LNCAP (cell line): Measurements from ENCODE around the gene SORCS2.

Source experiments
- TF ChIP-seq, protein P1 (sequence below): fragments of 450-650 bp; IDR thresholded peaks from 2 replicates; pipeline ENCODE4 v1.5.1; 2017; ENCODE audit warnings: mild to moderate bottlenecking

The SORCS2 gene

DNA sequence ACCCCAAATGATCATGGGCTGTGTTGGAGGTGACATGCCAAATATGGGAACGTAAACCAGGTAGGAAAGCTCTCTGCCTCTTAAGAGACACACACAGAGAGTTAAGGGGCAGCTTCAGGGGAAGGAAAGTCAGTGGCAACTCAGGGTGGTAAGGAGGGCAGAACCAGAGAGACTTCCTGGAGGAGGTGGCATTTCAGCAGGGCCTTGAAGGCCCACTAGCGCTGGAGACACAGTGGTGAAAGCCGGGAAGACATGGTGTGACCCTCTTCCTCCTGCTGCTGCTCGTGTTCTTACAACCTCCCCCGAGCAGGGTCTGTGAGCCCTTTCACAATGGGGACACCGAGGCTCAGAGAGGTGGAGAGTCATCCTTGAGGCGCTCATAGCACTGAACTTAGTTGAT is 68.2 kb downstream of the SORCS2 start:
- TF ChIP-seq, protein P1, sequence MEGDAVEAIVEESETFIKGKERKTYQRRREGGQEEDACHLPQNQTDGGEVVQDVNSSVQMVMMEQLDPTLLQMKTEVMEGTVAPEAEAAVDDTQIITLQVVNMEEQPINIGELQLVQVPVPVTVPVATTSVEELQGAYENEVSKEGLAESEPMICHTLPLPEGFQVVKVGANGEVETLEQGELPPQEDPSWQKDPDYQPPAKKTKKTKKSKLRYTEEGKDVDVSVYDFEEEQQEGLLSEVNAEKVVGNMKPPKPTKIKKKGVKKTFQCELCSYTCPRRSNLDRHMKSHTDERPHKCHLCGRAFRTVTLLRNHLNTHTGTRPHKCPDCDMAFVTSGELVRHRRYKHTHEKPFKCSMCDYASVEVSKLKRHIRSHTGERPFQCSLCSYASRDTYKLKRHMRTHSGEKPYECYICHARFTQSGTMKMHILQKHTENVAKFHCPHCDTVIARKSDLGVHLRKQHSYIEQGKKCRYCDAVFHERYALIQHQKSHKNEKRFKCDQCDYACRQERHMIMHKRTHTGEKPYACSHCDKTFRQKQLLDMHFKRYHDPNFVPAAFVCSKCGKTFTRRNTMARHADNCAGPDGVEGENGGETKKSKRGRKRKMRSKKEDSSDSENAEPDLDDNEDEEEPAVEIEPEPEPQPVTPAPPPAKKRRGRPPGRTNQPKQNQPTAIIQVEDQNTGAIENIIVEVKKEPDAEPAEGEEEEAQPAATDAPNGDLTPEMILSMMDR: no peak

DNA sequence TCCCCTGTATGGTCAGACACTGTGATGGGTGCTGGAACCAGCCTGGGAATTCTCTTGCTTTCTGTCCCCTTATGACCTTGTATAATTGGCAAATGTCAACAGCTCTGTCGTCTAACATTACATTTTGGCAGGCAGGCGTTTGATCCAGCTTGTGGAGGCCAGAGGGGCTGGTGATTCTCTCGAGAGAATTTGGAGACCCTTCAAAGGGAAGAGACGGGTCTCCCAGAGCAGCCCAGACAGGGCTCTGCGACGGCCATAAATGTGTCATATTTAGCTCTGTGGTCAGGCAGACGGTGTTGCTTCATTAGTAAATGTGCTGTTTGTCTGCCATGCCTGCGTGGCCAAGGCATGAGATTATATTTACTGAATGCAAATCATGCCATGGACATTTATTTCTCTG is 68.7 kb downstream of the SORCS2 start:
- TF ChIP-seq, protein P1: no peak

DNA sequence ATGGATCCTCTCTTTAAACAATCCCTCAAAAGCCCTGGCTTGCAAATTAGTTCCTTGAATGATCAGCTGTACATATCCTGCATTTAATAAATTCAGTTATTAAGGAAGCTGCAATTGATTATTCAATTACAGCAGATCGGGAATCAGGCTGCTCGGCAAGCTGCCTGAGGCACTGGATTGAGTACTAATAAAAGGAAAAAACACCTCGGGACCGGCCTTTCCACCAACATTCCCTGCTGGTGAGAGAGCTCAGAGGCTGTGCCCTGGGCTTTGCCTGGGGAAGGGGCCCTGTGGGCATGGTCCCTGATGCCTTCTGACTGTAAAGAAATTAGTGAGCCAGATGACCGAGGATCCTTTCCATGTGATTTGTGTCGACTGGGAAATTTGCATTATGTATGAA is 69.2 kb downstream of the SORCS2 start:
- TF ChIP-seq, protein P1: no peak

DNA sequence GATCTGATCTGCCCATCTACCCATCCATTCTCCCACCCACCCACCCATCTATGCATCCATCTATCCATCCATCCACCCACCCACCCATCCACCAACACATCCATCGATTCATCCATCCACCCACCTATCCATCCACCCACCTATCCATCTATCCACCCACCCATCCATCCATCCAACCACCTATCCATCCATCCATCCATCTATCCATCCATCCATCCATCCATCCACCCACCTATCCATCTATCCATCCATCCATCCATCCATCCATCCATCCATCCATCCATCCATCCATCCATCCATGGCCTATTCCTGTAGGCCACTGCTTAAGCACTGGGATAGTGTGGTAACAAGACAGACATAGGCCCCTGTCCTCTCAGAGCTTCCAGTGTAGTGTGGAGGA is 69.8 kb downstream of the SORCS2 start:
- TF ChIP-seq, protein P1: no peak

DNA sequence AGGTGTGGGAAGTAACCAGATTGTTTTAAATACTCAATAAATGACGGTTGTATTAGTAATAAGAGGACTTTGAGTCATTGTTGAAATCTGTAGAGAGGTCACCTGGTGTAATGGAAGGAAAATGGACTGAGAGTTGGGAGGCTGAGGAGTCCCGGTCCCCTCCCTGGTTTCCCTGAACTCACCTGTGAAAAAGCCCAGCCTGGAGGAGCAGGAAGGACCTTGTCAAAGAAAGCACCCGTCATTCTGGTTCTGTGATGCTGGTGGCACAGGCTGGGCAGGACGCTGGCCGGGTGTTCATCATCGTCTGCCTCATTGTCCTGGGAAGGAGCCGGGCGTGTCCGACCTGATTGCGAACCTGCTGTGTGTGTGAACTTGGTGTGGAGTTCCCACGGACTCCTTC is 70.8 kb downstream of the SORCS2 start:
- TF ChIP-seq, protein P1: no peak

DNA sequence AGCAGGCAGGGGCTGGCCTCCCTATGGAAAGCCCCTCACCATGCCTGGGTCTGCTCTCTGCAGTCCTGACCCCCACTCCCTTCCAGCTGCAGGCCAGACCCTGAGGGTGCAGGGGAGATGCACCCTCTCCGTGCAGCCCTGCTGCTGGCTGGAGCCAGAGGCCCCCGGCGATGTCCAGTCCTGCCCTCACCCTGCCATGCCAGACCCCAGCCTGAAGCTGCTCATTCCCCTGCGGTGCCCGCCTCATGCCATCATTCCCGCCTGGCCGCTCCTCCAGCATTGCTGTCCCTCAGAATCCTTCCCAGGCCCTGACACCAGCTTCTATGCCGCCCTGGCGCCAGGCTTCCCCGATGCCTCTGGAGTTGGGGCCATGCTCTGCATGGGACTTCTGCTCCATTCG is 72.4 kb downstream of the SORCS2 start:
- TF ChIP-seq, protein P1: no peak

DNA sequence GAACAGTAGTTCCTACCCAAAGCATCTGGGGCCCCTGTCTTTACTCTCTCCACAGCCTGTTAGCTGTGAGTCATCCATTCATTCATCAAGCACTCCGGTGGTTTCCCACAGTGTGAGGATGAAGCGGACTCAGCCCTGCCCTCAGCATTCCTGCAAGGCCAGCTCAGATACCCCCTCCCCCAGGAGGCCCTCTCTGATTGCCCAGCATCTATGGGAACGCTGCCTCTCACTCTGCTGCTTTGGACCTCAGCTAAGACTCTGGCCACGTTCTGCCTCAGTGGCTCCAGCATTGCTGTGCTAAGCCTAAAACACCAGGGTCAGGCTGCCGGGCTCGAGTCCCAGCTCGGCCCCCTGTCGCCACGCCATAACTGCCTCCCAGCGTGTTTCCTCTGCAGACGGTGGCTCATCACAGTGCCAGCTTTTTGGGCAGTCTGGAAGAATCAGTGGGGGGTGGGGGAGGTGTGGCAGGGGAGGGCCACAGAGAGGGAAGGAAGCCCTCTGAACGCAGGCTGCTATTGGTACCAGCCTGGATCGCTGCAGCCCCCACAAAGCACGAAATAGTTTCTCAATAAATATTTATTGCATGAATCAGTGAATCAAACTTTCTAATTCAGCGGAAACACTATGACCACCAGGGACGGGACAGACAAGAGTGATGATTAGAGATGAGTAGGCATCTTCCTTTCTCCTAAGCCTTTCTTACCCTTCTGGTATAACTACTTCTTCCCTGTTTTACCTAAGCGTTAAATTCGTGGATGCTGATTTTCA is 74.4 kb downstream of the SORCS2 start:
- TF ChIP-seq, protein P1: no peak

DNA sequence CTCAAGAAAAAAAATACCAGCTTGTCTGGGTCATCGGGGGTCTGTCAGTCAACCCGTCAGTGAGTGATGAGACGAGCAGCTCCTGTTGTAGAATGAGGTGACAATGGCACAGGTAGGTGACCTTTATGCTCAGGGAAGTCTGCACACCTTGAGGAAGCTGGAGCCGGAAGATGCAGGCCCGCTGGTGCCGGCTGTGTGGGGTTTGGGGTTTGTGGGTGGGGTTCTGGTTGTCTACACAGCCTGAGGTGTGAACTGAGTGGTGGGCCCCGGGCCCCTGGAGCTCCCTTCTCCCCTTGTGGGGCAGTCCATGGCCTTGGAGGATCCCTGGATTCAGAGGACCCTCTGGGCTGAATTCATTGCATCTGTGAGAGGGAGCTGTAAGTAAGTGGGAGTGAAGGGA is 75.5 kb downstream of the SORCS2 start:
- TF ChIP-seq, protein P1: no peak
